ENCODE measurements around the gene GPR158.

The GPR158 gene

DNA sequence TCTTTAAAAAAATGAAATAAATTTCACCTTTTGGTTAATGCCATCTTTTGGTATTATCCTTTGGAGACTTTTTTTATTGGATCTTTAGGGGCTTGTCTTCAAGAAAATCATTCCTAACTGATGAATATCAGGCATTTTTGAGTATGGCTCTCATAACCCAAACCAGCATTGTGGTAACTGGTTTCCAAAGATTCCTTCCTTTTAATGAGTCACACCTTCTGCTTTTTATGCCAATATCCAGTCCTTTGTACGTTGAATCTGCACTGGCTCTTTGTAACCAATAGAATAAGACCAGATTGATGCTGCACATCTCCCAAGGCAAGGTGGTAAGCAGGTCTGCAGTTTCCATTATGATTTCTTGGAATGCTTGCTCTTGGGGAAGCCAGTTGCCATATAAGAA lies 89.1 kb downstream of the GPR158 start:
- no peak overlapping the region for H3K4me3 ChIP-seq (ENCODE audit: low read length)
- DNase-seq (ENCODE audit: low read depth), result no peak
- H3K4me1 ChIP-seq (ENCODE audit: control insufficient read depth, insufficient read depth, low read length), result no peaks in the 10 kb centered on the region
- no peak overlapping the region for H3K9ac ChIP-seq (ENCODE audit: low read length)
- no peaks in the 10 kb centered on the region for H3K36me3 ChIP-seq (ENCODE audit: control insufficient read depth, insufficient read depth, low read length, severe bottlenecking)
- H3K27me3 ChIP-seq (replicated peaks; ENCODE audit: control insufficient read depth, insufficient read depth, low read length), result no peaks in the 10 kb centered on the region
- H3K9me3 ChIP-seq (ENCODE audit: control insufficient read depth, low read length), result no peaks in the 10 kb centered on the region

DNA sequence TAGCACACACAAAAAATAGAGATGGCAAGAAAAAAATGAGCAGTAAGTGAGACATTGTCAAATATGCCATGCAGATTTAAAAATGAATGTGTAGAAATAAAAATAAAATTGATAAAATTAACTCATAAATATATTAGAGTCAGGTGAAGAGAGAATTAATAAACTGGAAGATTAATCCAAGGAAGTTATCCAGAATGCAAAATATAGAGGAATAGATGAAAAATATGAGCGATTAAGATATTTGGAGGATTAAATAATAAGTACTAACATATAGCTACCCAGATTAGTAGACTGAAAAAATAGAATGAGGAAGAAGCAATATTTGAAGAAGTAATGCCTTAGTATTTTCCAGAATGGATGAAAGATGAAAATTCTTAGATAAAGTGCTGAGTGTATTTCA lies 103.4 kb downstream of the GPR158 start:
- no peaks in the 10 kb centered on the region for H3K4me1 ChIP-seq (ENCODE audit: control insufficient read depth, insufficient read depth, low read length)
- peaks cover 31% of the 10 kb centered on the region for H3K9me3 ChIP-seq (ENCODE audit: control insufficient read depth, low read length)
- no peak overlapping the region for H3K9ac ChIP-seq (ENCODE audit: low read length)
- H3K4me3 ChIP-seq (ENCODE audit: low read length), result no peak overlapping the region
- DNase-seq (ENCODE audit: low read depth), result no peak
- H3K36me3 ChIP-seq (ENCODE audit: control insufficient read depth, insufficient read depth, low read length, severe bottlenecking), result no peaks in the 10 kb centered on the region
- H3K27me3 ChIP-seq (replicated peaks; ENCODE audit: control insufficient read depth, insufficient read depth, low read length), result no peaks in the 10 kb centered on the region

DNA sequence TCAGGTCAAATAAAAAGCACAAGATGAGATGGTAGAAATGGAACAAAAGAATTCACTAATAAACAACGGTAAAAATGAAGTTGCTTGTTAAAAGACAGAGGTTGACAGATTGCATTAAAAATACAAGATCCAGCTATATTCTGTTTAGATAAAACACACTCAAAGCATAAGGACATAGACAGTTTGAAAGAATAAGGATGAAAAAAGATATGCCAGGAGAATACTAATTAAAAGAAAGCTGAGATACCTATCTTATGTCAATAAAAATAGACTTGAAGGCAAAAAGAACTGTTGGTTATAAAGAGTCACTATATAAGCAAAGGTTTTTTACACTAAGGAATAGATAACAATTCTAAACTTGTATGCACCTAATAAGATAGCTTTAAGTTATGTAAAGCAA lies 105.3 kb downstream of the GPR158 start:
- Histone ChIP-seq H3K4me1 (ENCODE audit: control insufficient read depth, insufficient read depth, low read length) (no peaks in the 10 kb centered on the region), H3K4me3 (ENCODE audit: low read length) (no peak overlapping the region), H3K36me3 (ENCODE audit: control insufficient read depth, insufficient read depth, low read length, severe bottlenecking) (no peaks in the 10 kb centered on the region), H3K27me3 (replicated peaks; ENCODE audit: control insufficient read depth, insufficient read depth, low read length) (no peaks in the 10 kb centered on the region), H3K9me3 (ENCODE audit: control insufficient read depth, low read length) (peaks cover 32% of the 10 kb centered on the region), H3K9ac (ENCODE audit: low read length) (no peak overlapping the region)
- no peak for DNase-seq (ENCODE audit: low read depth)

- no peak overlapping the region for H3K9ac ChIP-seq (ENCODE audit: low read length)
- no peak for DNase-seq (ENCODE audit: low read depth)
- no peaks in the 10 kb centered on the region for H3K4me1 ChIP-seq (ENCODE audit: control insufficient read depth, insufficient read depth, low read length)
- peaks cover 37% of the 10 kb centered on the region for H3K9me3 ChIP-seq (ENCODE audit: control insufficient read depth, low read length)
- H3K36me3 ChIP-seq (ENCODE audit: control insufficient read depth, insufficient read depth, low read length, severe bottlenecking), result no peaks in the 10 kb centered on the region
- H3K27me3 ChIP-seq (replicated peaks; ENCODE audit: control insufficient read depth, insufficient read depth, low read length), result no peaks in the 10 kb centered on the region
- H3K4me3 ChIP-seq (ENCODE audit: low read length), result no peak overlapping the region
Observed at GRCh38 chr10:25280573-25280972, 105.8 kb downstream of the GPR158 start.

GRCh38 chr10:25285809-25286208 lies 111.0 kb downstream of the GPR158 start:
- no peak for DNase-seq (ENCODE audit: low read depth)
- no peaks in the 10 kb centered on the region for H3K27me3 ChIP-seq (replicated peaks; ENCODE audit: control insufficient read depth, insufficient read depth, low read length)
- peaks cover 20% of the 10 kb centered on the region for H3K9me3 ChIP-seq (ENCODE audit: control insufficient read depth, low read length)
- H3K9ac ChIP-seq (ENCODE audit: low read length), result no peak overlapping the region
- no peaks in the 10 kb centered on the region for H3K36me3 ChIP-seq (ENCODE audit: control insufficient read depth, insufficient read depth, low read length, severe bottlenecking)
- H3K4me3 ChIP-seq (ENCODE audit: low read length), result no peak overlapping the region
- H3K4me1 ChIP-seq (ENCODE audit: control insufficient read depth, insufficient read depth, low read length), result no peaks in the 10 kb centered on the region

GRCh38 chr10:25288181-25288580 lies 113.4 kb downstream of the GPR158 start:
- Histone ChIP-seq H3K4me3 (ENCODE audit: low read length) (no peak overlapping the region), H3K4me1 (ENCODE audit: control insufficient read depth, insufficient read depth, low read length) (no peaks in the 10 kb centered on the region), H3K9ac (ENCODE audit: low read length) (no peak overlapping the region), H3K9me3 (ENCODE audit: control insufficient read depth, low read length) (peaks cover 20% of the 10 kb centered on the region), H3K27me3 (replicated peaks; ENCODE audit: control insufficient read depth, insufficient read depth, low read length) (no peaks in the 10 kb centered on the region), H3K36me3 (ENCODE audit: control insufficient read depth, insufficient read depth, low read length, severe bottlenecking) (no peaks in the 10 kb centered on the region)
- no peak for DNase-seq (ENCODE audit: low read depth)

GRCh38 chr10:25294032-25294926 lies 119.5 kb downstream of the GPR158 start:
- no peaks in the 10 kb centered on the region for H3K27me3 ChIP-seq (replicated peaks; ENCODE audit: control insufficient read depth, insufficient read depth, low read length)
- no peak overlapping the region for H3K4me3 ChIP-seq (ENCODE audit: low read length)
- H3K9me3 ChIP-seq (ENCODE audit: control insufficient read depth, low read length), result no peaks in the 10 kb centered on the region
- peak; percentile 0 for DNase-seq (ENCODE audit: low read depth)
- no peak overlapping the region for H3K9ac ChIP-seq (ENCODE audit: low read length)
- H3K4me1 ChIP-seq (ENCODE audit: control insufficient read depth, insufficient read depth, low read length), result no peaks in the 10 kb centered on the region
- H3K36me3 ChIP-seq (ENCODE audit: control insufficient read depth, insufficient read depth, low read length, severe bottlenecking), result no peaks in the 10 kb centered on the region

DNA sequence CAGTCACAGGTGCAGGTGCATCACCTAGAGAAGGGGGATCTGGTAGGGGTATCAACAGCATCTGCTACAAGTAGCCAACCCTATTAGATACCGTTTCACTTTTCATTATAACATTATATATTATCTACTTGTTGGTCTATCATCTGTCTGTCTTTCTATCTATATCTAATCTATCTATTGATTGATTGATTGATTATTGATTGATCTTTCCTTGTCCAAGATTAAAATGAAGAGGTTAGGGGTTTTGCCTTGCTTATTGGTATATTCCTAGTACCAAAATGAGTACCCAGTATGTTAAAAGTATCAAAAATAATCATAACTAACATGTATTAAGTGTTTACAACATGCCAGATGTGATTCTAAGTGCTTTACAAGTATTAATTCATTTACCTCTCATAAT lies 121.5 kb downstream of the GPR158 start:
- no peaks in the 10 kb centered on the region for H3K9me3 ChIP-seq (ENCODE audit: control insufficient read depth, low read length)
- no peaks in the 10 kb centered on the region for H3K27me3 ChIP-seq (replicated peaks; ENCODE audit: control insufficient read depth, insufficient read depth, low read length)
- H3K4me3 ChIP-seq (ENCODE audit: low read length), result no peak overlapping the region
- H3K36me3 ChIP-seq (ENCODE audit: control insufficient read depth, insufficient read depth, low read length, severe bottlenecking), result no peaks in the 10 kb centered on the region
- DNase-seq (ENCODE audit: low read depth), result no peak
- no peaks in the 10 kb centered on the region for H3K4me1 ChIP-seq (ENCODE audit: control insufficient read depth, insufficient read depth, low read length)
- no peak overlapping the region for H3K9ac ChIP-seq (ENCODE audit: low read length)

DNA sequence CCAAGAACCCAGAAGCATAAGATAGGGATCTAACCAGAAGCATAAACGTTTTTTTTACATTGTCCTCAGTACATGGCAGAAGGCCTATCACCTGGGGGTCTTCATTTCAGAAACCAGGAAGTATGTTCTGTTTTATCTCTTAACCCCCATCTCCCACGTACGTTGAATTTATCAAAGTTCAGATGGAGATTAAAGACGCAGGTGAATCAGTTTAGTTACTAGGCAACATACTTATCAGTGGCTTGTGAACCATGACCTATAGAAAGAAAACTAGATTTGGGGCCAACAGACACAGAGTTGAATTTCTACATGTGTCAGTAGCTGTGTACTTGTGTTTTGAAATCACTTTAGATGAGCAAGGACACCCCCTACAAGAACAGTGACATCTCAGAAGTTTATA lies 122.7 kb downstream of the GPR158 start:
- H3K4me1 ChIP-seq (ENCODE audit: control insufficient read depth, insufficient read depth, low read length), result no peaks in the 10 kb centered on the region
- H3K27me3 ChIP-seq (replicated peaks; ENCODE audit: control insufficient read depth, insufficient read depth, low read length), result no peaks in the 10 kb centered on the region
- no peak overlapping the region for H3K9ac ChIP-seq (ENCODE audit: low read length)
- DNase-seq (ENCODE audit: low read depth), result no peak
- no peaks in the 10 kb centered on the region for H3K36me3 ChIP-seq (ENCODE audit: control insufficient read depth, insufficient read depth, low read length, severe bottlenecking)
- no peak overlapping the region for H3K4me3 ChIP-seq (ENCODE audit: low read length)
- H3K9me3 ChIP-seq (ENCODE audit: control insufficient read depth, low read length), result no peaks in the 10 kb centered on the region

- Histone ChIP-seq H3K36me3 (ENCODE audit: control insufficient read depth, insufficient read depth, low read length, severe bottlenecking) (no peaks in the 10 kb centered on the region), H3K4me1 (ENCODE audit: control insufficient read depth, insufficient read depth, low read length) (no peaks in the 10 kb centered on the region), H3K9ac (ENCODE audit: low read length) (no peak overlapping the region), H3K4me3 (ENCODE audit: low read length) (no peak overlapping the region), H3K9me3 (ENCODE audit: control insufficient read depth, low read length) (no peaks in the 10 kb centered on the region), H3K27me3 (replicated peaks; ENCODE audit: control insufficient read depth, insufficient read depth, low read length) (no peaks in the 10 kb centered on the region)
- DNase-seq (ENCODE audit: low read depth), result no peak
Observed at GRCh38 chr10:25300073-25300472, 125.3 kb downstream of the GPR158 start.

GRCh38 chr10:25304606-25305005 lies 129.8 kb downstream of the GPR158 start:
- Histone ChIP-seq H3K4me1 (ENCODE audit: control insufficient read depth, insufficient read depth, low read length) (no peaks in the 10 kb centered on the region), H3K4me3 (ENCODE audit: low read length) (no peak overlapping the region), H3K36me3 (ENCODE audit: control insufficient read depth, insufficient read depth, low read length, severe bottlenecking) (no peaks in the 10 kb centered on the region), H3K9ac (ENCODE audit: low read length) (no peak overlapping the region), H3K27me3 (replicated peaks; ENCODE audit: control insufficient read depth, insufficient read depth, low read length) (no peaks in the 10 kb centered on the region), H3K9me3 (ENCODE audit: control insufficient read depth, low read length) (peaks cover 4% of the 10 kb centered on the region)
- no peak for DNase-seq (ENCODE audit: low read depth)

DNA sequence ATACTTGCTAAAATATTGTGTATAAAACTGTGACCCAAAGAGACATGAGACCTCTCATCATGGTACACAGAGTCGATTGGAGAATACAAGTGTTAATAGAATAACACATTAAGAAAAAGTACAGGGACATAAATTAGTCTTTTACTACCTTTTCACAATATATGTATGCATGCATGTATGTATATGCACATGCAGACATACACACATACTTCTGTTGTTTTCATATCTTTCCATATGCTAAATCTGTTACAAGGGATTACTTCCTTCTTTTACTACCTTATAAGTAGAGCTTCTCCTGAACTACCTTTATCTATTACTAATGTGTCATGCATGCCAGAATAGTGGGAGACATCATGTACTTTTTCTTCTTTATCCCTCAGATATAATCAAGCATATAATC lies 131.6 kb downstream of the GPR158 start:
- H3K4me3 ChIP-seq (ENCODE audit: low read length), result no peak overlapping the region
- peaks cover 4% of the 10 kb centered on the region for H3K9me3 ChIP-seq (ENCODE audit: control insufficient read depth, low read length)
- H3K27me3 ChIP-seq (replicated peaks; ENCODE audit: control insufficient read depth, insufficient read depth, low read length), result no peaks in the 10 kb centered on the region
- no peaks in the 10 kb centered on the region for H3K4me1 ChIP-seq (ENCODE audit: control insufficient read depth, insufficient read depth, low read length)
- no peak overlapping the region for H3K9ac ChIP-seq (ENCODE audit: low read length)
- DNase-seq (ENCODE audit: low read depth), result no peak
- no peaks in the 10 kb centered on the region for H3K36me3 ChIP-seq (ENCODE audit: control insufficient read depth, insufficient read depth, low read length, severe bottlenecking)

Measured in adipocyte (in vitro differentiated cells).